ENCODE data around the gene KIF5A.

Gene KIF5A

DNA sequence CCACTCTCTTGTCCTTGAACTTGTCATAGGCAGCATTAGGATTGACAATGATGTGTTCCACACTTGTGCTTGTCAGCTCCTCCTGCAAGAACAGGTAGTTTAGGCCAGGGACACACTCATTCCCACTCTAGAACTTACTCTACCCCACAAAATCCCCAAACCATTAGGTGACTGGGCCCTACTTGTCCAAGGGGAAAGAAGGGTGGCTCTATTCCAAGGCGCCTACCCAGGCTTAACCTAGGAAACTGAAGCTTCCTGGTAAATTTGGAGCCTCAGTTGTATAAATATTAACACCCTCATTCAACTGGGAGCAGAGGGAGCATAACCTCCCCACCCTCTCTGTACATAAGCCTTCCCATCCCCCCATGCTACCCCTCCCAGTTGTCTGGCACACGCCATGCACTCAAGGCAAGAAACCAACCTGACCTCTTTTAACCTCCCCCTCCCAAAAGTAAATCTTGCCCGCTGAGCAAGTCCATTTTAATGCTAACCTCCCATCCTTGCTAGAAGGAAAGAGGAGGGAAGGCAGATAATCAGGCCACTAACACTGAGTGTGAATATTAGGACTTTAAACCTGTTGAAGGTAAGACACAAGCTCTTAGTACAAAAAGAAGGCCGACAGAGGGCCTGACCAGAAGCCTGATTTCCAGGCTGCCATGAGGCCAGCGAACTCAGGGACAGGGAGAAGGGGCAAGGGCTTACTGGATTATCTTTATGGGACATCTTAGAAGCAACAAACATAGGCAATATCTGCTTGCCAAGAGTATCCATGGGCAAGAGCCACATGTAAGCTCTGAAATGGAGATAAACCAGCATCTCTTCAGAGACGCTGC, 13.9 kb upstream of the KIF5A start:
- DNase-seq (ENCODE audit: low read depth) = no peak

DNA sequence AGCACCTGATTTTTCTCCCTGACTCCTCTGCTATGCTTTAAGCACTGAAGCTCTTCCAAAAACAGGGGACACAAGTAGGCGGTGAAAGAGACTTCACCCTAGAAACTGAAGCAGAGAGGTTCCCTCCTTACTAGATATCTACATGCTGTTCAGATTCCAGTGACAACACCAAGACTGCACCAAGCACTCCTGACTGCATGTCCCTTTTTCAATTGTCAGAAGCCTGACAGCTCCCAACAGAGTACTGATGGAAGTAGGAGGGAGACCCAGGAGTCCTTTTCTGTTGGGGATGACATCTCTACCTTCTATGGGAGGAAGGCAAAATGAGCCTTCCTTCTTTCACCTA, 13.3 kb upstream of the KIF5A start:
- no peak for DNase-seq (ENCODE audit: low read depth)

DNA sequence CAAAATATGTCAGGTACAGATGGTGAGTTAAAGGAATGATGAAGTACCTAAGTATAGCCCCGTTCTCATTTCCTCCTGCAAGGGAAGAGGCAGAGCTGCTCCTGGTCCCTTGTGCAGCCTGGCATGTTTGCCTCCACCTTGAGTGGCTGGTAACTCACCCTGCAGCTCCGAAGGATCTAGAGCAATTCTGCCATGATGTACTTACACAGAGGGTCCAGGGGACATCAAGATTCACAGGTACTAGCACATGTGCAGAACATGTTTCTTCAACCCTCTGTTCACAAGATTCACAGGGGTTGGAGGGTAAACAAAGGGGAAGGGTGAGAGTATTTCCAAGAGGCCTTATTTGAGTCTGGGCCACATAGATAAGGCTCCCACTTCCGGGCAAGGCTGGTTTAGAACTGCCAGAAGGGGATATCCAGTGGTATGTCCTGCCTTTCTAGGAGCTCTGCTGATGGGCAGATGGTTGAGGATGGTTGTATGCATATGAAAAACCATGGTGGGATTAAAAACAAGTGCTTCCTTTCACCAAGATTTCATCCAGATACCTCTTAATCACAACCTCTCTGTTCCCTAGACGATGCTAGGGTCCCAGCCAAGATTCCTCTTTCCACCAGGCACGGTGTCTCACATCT, 10.6 kb upstream of the KIF5A start:
- no peak for DNase-seq (ENCODE audit: low read depth)

DNA sequence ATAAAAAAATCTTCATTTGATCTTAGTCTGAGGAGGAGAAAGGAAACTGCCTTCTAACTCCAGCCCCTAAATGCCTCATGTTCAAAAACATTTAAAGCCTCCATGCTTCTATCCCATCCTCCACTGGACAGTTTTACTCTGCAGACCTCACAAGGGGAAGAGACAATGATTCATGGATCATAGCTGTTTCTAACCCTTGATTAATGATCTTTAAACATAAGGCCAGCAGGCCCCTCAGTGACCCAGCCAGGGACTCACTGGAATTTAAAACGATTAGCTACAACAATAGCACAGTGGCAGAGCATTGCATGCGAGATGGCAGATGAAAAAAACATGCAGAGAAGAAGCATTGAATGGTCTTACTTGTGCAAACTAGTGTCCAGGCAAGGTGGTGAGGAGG, 8.8 kb upstream of the KIF5A start:
- no peak for DNase-seq (ENCODE audit: low read depth)

DNA sequence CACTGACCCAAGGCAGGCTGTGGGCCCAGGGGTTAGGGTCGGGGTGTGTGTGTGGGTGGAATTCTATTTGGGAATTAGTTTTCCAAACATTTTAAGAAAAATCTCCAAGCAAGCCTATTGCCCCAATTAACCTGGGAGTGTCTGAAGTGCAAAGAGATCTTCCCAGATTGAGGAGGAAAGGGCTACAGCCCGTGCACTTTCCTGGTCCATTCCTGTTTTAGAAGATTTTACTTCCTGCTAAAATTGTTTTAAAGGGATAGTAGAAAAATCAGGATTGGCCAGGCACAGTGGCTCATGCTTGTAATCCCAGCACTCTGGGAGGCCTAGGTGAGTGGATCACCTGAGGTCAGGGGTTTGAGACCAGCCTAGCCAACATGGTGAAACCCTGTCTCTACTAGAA, 8.1 kb upstream of the KIF5A start:
- no peak for DNase-seq (ENCODE audit: low read depth)

DNA sequence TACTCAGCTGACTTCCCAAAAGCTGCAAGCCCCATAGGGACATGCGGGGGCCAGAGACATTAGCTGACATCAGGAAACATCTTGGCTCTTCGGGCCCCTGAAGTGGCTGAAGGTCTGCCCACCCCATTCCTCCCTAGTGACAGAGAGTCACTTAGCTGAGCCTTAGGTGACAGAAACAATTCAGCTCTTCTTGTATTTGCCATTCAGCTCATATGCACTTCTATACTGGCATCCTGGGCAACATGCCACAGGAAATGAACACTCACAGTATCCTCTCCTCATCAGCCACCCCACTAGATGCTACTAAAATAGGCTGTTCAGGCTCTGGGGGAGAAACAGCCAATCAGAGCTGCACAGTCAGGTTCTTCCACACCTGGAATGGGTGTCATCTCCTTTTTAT, 6.3 kb upstream of the KIF5A start:
- no peak for DNase-seq (ENCODE audit: low read depth)

DNA sequence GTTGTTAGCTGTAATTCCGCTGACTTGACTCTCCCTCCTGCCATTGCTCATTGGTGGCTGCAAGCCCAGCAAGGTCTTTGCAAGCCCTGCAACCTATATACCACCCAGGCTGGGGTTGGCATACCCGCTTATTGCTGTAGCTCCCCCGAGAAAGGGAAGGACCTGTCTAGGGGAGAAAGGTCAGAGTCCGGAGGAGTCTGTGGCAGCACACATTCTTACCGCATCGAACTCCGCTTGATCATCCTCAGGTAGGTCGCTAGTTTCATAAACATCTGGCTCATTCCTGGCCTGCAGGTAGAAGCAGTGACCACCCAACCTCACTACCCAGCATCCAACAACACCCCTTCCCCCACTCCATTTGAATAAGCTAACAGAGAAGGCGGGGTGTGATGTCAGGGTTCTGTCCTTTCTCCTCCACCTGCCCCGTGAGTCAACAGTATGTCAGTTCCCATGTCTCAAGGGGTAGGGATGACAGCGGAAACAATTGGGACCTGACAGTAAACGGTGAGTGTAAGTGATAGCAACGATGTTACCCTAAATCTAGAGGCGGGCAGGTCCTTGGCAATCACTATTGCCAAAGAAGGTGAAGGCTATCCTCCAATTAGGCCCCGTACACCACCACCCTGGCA, 3.9 kb upstream of the KIF5A start:
- no peak for DNase-seq (ENCODE audit: low read depth)

DNA sequence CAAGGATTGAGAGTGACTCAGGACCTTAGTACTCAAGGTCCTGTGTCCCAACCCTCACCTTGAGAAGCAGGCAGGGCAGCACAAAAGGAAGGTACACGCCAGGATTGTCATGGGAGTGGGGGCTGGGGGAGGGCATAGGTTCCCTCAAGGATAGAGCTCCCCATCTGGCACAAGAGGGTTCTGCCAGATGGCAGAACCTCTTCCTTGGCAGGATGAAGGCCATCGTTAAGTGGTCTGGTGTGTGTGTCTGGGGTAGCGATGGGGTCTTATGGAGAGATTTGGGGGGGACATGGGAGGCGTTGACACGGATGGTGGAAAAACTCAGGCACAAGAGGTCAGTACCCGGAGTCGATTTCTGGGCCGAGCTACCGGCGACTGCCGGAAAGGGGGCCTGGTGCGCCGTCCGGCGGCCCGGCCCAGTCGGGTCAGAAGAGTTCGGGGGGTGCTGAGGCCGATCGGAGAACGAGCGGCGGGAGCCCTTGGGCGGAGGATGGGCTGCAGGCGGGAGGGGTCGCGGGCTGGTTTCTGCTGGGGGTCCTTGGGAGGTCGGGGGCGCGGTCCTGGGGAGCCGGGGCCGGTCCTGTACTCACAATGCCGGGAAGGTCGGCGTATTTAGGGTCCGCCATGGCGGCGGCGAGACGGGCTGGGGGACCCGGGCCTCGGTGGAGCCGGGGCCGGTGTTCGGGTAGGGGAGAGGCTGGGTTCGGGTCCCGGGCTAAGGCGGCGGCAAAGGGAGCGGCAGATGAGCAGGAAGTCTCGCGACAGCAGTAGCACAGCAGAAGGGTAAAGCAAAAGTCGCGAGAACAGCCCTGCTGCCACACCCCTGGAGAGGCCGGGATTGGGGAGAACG, 3.2 kb upstream of the KIF5A start, which contains the start of gene DCTN2:
DCTN2 (minus strand) TSS at position 755 of the 850 bp plus-strand sequence; CDS start at position 626, 129 bp downstream.
- peak; percentile 91 for DNase-seq (ENCODE audit: low read depth)

DNA sequence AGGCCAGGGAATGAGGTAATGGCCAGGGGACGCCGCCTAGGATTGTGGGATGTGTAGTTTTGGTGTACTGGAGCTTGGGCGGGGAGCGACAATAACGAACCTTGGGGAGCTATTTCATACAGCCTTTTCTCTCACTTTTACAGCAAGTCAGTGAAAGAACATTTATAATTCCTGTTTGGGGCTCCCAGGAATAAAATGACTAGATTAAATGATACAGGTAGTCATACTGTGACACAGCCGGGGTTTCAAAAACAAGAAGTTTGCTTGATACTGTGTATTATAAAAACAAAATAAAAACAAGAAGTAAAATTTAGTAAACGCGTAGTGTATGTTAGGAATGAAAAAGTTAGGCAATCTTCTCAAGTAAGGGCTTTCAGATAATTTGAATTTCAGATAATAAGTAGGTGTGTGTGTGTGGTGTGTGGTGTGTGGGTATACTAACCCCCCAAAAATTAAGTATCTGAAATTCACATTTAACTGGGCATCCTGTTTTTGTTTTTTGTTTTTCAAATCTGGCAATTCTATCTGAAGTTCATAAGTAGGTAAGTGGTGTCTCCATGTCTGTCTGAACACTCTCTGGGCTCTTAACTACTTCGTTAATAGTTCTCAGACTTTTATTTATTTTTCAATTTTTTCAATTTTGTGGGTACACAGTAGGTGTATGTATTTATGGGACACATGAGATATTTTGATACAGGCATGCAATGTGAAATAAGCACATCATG, 2.4 kb upstream of the KIF5A start:
- DNase-seq (ENCODE audit: low read depth) = no peak

DNA sequence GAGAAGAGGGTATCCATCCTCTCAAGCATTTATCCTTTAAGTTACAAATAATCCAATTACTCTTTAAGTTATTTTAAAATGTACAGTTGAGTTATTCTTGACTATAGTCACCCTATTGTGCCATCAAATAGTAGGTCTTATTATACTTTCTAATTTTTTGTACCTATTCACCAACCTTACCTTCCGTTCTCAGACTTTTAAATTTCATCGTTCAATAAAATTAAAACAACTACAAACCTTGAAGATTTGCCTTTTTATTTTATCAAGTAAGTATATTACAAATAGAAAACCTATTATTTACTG, 1.9 kb upstream of the KIF5A start:
- DNase-seq (ENCODE audit: low read depth) = no peak

DNA sequence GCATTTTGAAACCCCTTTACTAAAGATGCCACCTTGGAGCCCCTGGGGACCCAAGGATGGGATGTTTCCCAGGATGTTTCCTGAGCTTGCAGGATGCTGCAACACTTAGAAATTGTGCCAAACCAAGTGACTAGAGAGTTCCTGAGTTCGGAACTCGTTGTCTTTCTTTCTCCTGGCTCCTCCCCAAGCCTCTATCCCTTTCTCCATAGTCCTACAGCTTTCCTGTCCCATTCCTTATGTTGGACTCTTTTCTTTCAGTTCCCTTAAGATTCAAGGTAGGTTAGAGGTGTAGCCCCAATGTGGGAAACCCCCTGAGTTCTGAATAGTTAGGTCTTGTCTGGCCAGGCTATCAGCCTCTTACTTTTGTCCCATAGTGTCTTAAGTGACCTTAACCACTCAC, 1.4 kb upstream of the KIF5A start:
- DNase-seq (ENCODE audit: low read depth) = no peak

DNA sequence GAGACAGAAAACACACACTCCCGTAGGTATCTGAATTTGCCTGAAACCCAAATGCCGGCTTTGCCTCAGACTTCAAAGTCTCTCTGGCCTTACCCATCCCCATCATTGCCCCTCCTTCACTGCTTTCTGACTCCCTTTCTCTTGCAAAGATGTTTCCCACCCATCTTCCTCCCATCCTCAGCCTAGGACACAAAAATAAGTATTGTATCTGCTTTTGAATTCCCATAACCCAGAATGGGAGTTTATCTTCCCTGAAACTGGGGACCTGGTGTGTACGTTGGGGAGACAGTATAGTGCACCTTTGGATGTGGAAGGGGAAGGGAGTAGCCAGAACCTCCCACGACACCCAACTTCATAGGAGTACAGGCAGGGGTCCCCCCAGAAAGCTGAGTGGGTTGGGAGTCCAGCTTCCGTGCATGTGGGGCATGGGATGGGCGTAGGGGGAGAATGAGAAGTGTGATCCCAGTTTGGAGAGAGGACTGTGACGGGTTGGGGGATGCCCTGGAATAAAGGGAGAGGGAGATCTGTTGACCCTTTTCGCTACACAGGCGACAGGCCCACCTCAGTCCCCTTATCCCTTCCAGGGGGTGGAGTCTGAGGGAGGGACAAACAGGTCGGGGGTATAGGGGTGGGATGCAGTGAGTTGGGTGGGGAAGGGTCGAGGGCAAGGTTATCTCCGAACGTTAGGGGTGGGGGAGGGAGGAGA, 488 bp upstream of the KIF5A start:
- DNase-seq (ENCODE audit: low read depth) = no peak

DNA sequence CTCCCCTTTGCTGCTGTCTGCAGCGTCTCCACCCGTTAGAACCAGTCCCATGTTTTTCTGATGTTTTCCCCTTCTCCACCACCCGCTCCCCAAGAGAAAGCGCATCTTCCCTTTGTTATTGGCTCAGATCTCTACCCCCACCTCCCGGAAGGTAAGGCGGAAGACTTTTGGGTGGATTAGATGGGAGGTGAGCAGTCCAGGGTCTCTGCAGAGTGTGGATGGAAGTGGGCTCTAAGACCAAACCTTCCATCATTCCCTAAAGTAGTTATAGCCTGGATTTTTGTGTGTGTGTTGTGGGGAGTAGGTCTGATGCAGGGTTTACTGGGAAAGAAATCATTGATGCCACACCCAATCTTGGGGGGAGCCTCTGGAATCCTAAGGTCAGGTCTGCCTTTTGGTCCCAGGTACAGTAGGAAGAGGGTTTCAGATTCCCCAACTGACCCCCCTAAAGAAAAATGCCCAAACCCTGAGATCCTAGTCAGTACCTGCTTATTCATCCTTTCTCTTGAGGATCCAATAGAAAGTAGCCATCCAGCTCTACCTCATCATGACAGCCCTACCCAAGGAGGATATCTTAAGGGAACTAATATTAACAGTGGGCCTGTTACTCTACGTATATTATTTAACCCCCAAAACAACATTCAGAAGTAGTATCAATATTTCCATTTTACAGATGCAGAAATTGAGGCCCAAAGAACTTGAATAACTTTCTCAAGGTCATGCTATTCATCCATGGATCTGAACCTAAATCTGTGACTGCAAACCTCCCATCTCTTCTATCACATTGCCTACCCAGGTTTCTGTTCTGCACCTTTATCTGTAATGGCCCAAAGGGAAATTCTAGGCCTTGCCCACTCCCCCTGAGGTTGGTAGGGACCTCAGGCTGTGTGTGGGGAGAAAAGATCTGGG, 1.1 kb downstream of the KIF5A start:
- no peak for DNase-seq (ENCODE audit: low read depth)

DNA sequence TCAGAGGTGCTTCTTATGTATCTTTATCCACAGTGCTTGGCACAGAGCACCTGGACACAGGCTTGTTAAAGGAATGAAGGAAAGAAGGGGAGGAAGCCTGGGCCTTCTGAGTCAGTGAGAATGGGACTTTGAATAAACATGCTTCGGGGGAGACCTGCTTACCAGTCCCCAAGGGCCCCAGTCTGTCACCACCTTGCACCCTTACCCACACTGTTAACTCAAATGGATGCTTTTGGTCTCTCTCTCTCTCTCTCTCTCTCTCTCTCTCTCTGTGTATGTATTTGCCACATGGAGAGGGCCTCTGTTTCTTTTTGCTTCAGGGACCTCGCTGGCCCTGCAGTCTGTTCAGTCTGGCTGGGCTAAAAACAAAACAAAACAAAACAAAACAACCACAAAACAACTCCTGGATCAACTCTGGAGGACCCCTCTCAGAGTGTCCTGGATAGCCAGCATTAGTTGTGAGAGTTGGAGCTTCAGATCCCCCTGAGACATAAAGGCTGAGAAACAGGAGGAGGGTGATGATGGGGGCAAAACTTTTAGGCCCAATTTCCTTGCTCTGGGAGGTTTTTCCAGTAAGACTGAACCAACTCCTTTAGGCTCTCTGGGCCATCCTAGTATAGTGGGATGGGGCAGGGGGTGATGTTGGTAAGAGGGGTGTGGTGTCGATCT, 1.9 kb downstream of the KIF5A start:
- DNase-seq (ENCODE audit: low read depth) = no peak

DNA sequence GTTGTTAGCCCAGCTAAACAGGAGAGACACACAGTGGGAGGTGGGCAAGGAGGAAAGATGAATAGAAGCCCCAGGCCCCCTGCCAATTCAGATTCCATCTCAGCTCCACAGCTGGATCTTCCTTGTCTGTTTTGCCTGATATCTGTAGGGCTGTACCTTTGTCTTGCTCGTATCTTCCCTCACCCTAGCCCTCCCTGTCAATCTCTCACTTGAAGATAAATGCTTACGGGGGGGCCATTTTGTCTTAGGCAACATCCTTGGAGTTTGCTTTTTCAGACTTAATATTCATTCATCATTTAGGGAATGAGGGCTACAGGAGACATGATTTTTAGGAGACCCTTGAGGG, 2.4 kb downstream of the KIF5A start:
- DNase-seq (ENCODE audit: low read depth) = no peak

DNA sequence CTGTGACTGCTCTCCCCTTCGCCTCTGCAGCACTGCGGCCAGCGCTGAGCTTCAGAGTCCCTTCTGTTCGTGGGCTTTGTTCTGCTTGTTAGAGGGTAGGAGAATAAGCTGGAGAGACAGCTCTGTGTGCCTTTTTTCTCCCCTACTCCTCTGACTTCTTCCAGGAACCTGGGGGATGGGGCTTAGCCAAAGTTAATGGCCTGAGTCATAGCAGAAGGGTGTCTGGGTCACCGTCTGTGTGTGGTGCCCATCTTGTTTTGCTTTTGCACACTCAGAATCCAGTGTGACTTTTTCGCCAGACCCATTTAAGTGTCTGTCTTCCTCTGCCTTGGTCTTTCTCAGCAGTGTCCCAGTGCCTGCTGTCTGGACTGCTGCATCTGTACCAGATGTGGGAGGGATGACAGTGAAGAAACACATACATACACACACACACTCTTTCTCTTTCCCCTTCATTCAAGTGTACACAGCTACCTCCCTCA, 3.0 kb downstream of the KIF5A start:
- DNase-seq (ENCODE audit: low read depth) = no peak

DNA sequence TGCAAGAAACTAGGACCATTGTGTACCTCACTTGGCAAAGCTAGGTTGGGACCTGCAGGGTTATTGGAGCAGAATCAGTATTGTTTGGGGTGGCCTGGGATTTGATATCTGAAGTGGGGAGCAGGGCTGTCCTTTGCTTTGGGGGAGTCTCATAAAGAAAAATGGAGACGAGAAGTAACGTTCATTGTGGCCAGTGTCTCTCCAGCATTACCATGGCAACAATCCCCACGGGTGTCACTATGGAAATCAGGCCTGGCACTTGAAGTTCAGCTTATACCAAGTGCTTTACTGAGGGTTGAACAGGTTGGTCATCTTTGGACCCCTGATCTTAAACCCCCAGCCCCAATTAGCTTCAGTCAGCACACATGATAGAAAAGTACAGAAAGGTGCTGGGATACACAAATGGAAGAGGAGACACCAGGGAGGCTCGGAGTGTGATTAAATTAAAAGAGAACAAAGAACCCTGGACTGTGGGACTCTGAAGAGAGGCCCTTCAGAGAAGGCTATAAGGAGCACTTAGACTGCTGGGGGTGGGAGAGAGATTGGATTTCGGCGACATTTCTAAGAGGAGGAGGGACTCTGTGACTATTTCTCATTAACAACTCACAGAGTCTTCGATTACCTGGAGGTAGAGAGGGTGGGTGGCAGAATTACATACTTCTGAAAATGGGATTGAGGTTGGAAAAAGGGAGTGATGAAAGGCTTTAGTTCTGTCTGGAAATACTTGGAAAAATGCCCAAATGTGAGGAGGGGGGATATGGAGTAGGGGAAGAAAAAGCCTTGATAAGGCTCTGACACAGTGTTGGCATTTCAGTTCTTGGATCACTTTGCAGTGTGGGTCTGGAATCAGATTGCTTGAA, 3.7 kb downstream of the KIF5A start:
- no peak for DNase-seq (ENCODE audit: low read depth)

DNA sequence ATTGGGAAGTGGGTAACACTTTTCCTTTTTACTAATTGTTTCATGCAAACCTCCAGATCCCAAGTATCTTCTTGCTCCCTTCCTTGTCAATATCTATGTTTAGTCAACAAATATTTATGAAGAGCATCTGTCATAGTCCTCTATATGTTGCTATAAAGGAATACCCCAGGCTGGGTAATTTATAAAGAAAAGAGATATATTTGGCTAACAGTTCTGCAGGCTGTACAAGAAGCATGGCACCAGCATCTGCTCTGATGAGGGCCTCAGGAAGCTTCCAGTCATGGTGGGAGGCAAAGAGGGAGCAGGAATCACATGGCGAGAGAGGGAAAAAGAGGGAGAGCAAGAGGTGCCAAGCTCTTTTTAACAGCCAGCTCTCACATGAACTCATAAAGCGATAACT, 4.6 kb downstream of the KIF5A start:
- DNase-seq (ENCODE audit: low read depth) = no peak

DNA sequence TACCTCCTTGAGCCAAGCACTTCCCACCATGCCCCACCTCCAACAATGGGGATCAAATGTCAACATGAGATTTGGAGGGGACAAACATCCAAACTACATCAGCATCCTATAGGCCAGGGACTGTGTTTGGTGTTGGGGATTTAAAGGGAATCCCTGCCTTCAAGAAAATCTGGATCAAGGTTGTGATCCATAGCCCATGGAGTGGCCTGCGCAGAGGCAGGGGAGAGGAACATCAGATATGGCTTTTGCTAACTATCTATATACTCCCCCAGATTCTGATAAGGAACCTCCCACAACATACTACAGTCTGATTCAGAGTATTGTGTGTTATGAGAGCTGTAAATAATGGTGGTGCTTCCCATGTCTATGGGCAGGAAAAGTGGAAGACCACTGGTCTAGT, 5.1 kb downstream of the KIF5A start:
- no peak for DNase-seq (ENCODE audit: low read depth)
